Right hindlimb (tissue), 1 donor: Measurements from ENCODE around the gene EPB41L4B.

Experiments used
- DNase-seq: peaks from one replicate; pipeline ENCODE4 v3.0.0-alpha.2; 2018

Gene EPB41L4B

GRCh38 chr9:109192732-109193361, 128.0 kb downstream of the EPB41L4B start:
- no peak for DNase-seq

GRCh38 chr9:109191746-109192145, 129.1 kb downstream of the EPB41L4B start:
- DNase-seq: no peak

GRCh38 chr9:109190151-109190550, 130.7 kb downstream of the EPB41L4B start:
- no peak for DNase-seq

- DNase-seq: no peak
Observed at GRCh38 chr9:109186857-109187520, 133.9 kb downstream of the EPB41L4B start.

GRCh38 chr9:109182940-109183798, 137.7 kb downstream of the EPB41L4B start:
- DNase-seq: no peak

- DNase-seq: no peak
Observed at GRCh38 chr9:109182550-109182939, 138.3 kb downstream of the EPB41L4B start.

GRCh38 chr9:109181284-109181683, 139.6 kb downstream of the EPB41L4B start:
- no peak for DNase-seq

- no peak for DNase-seq
Observed at GRCh38 chr9:109179801-109180523, 140.9 kb downstream of the EPB41L4B start.

GRCh38 chr9:109176963-109177362, 143.9 kb downstream of the EPB41L4B start:
- no peak for DNase-seq

GRCh38 chr9:109176386-109176785, 144.5 kb downstream of the EPB41L4B start:
- DNase-seq: no peak

- DNase-seq: no peak
Observed at GRCh38 chr9:109172935-109173334, 147.9 kb downstream of the EPB41L4B start.

- peak; percentile 27 for DNase-seq
Observed at GRCh38 chr9:109171926-109172325, 148.9 kb downstream of the EPB41L4B start.

- DNase-seq: no peak
Observed at GRCh38 chr9:109168170-109168569, 152.7 kb downstream of the EPB41L4B start.

- no peak for DNase-seq
Observed at GRCh38 chr9:109167716-109168115, 153.1 kb downstream of the EPB41L4B start.

- peak; percentile 49 for DNase-seq
Observed at GRCh38 chr9:109166771-109167601, 153.9 kb downstream of the EPB41L4B start, which contains the start of gene FRRS1L. Gene FRRS1L (minus strand): TSS chr9:109167249. CDS start chr9:109167138, 111 bp downstream.

- no peak for DNase-seq
Observed at GRCh38 chr9:109166171-109166770, 154.6 kb downstream of the EPB41L4B start.

- no peak for DNase-seq
Observed at GRCh38 chr9:109164042-109164441, 156.8 kb downstream of the EPB41L4B start.

GRCh38 chr9:109163194-109163593, 157.7 kb downstream of the EPB41L4B start:
- no peak for DNase-seq

- no peak for DNase-seq
Observed at GRCh38 chr9:109162677-109163076, 158.2 kb downstream of the EPB41L4B start.

GRCh38 chr9:109161471-109161870, 159.4 kb downstream of the EPB41L4B start:
- no peak for DNase-seq

- DNase-seq: no peak
Observed at GRCh38 chr9:109159583-109159982, 161.3 kb downstream of the EPB41L4B start.

- no peak for DNase-seq
Observed at GRCh38 chr9:109158651-109159050, 162.2 kb downstream of the EPB41L4B start.
